ENCODE data around the gene ESRRA.

GRCh38 chr11:64264371-64264852 is 40.9 kb upstream of the ESRRA start:
- TF ChIP-seq GABPA (tag; conservative IDR thresholded peaks at IDR 0.05; ENCODE audit: low read depth) (no peak), MYNN (IDR thresholded peaks at IDR 0.05) (no peak), MYNN (CRISPR knock-in tag; IDR thresholded peaks at IDR 0.05) (no peak), REST (IDR thresholded peaks at IDR 0.05; ENCODE audit: borderline replicate concordance) (no peak), REST (CRISPR knock-in tag; IDR thresholded peaks at IDR 0.05; ENCODE audit: low read depth) (no peak), KLF6 (CRISPR knock-in tag; IDR thresholded peaks at IDR 0.05; ENCODE audit: borderline replicate concordance) (no peak), SIN3B (IDR thresholded peaks at IDR 0.05; ENCODE audit: low read depth) (no peak), HDAC1 (IDR thresholded peaks at IDR 0.05) (no peak)
- TF ChIP-seq, protein P1, sequence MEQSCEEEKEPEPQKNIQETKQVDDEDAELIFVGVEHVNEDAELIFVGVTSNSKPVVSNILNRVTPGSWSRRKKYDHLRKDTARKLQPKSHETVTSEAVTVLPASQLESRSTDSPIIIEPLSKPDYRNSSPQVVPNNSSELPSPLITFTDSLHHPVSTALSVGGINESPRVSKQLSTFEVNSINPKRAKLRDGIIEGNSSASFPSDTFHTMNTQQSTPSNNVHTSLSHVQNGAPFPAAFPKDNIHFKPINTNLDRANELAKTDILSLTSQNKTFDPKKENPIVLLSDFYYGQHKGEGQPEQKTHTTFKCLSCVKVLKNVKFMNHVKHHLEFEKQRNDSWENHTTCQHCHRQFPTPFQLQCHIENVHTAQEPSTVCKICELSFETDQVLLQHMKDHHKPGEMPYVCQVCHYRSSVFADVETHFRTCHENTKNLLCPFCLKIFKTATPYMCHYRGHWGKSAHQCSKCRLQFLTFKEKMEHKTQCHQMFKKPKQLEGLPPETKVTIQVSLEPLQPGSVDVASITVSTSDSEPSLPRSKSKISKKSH (CRISPR knock-in tag; IDR thresholded peaks at IDR 0.05): no peak
